GM23248 (cell line): Measurements from ENCODE around the gene CCDC81.

Experiments used
- EZH2 ChIP-seq: fragments of 200-600 bp; sonication (generic); IDR thresholded peaks from 2 replicates; pipeline ENCODE4 v1.6.1; 2018; ENCODE audit warnings: antibody characterized with exemption, mild to moderate bottlenecking; ENCODE audit not compliant: insufficient read depth, poor library complexity, severe bottlenecking
- EZH2phosphoT487 ChIP-seq: fragments of 200-600 bp; sonication (generic); IDR thresholded peaks from 2 replicates; pipeline ENCODE4 v1.6.1; 2018; ENCODE audit warnings: antibody characterized with exemption, moderate library complexity, mild to moderate bottlenecking, low read depth; ENCODE audit not compliant: insufficient read depth

GRCh38 chr11:86374586-86374985, at the start of gene CCDC81:
- TF ChIP-seq EZH2 = no peak
- TF ChIP-seq EZH2phosphoT487 = no peak
